Vagina (tissue), 2 donors: ENCODE data around the gene ANKZF1.

ENCODE experiments used
- CTCF ChIP-seq, 3 experiments: fragments of 450-650 bp in 2 of 3; fragments of 200-600 bp in 1 of 3; sonication (generic) in 1 of 3; IDR thresholded peaks; one replicate each; pipeline ENCODE4 v1.5.1; 2017 to 2019; ENCODE audit warnings: antibody characterized with exemption in 3 of 3, mild to moderate bottlenecking in 2 of 3, moderate library complexity in 2 of 3
- POLR2A ChIP-seq, 2 donors: fragments of 450-650 bp; IDR thresholded peaks; one replicate each; pipeline ENCODE4 v1.6.1; 2017; ENCODE audit warnings: antibody characterized with exemption in 2 of 2, mild to moderate bottlenecking in 2 of 2, moderate library complexity in 2 of 2

- no peak for TF ChIP-seq POLR2A (IDR thresholded peaks at IDR 0.05)
- no peak for TF ChIP-seq CTCF (IDR thresholded peaks at IDR 0.05)
Observed at GRCh38 chr2:219205165-219205538, 24.5 kb upstream of the ANKZF1 start.
